CD4-positive, CD25-positive, alpha-beta regulatory T cell (primary cell): ENCODE results near the gene ZNHIT2. TPM values are rescaled to one million over a fixed set of nuclear protein-coding genes. Genes with fewer than 3 reads are reported as not detected.

ENCODE experiments used
- ATAC-seq, 2 donors: fragments of 150-1000 bp; cut with Tn5 transposase; one replicate each; pipeline ENCODE4 v1.10.0; 2021; ENCODE audit warnings: low read depth in 2 of 2, moderate number of reproducible peaks in 2 of 2, moderate library complexity in 1 of 2
- DNase-seq, 3 donors: peaks; one replicate each; pipeline versions ENCODE4 v3.0.0 to v3.0.0-alpha.2; 2012 to 2022; ENCODE audit warnings: mixed read lengths in 1 of 3
- H3K27ac ChIP-seq: one replicate; pipeline ENCODE4 v1.7.0; 2013; ENCODE audit warnings: mild to moderate bottlenecking, low read length; ENCODE audit not compliant: insufficient read depth, poor library complexity, severe bottlenecking
- H3K27me3 ChIP-seq: one replicate; pipeline ENCODE4 v1.7.0; 2013; ENCODE audit warnings: low read length; ENCODE audit not compliant: control insufficient read depth, insufficient read depth
- H3K36me3 ChIP-seq: one replicate; pipeline ENCODE4 v1.7.0; 2013; ENCODE audit warnings: mild to moderate bottlenecking, low read length, moderate library complexity; ENCODE audit not compliant: control insufficient read depth, insufficient read depth
- H3K4me1 ChIP-seq: 2 replicates; pipeline ENCODE4 v1.7.0; 2013; ENCODE audit warnings: mild to moderate bottlenecking, low read length; ENCODE audit not compliant: insufficient read depth, control insufficient read depth, poor library complexity, severe bottlenecking
- H3K4me3 ChIP-seq: one replicate; pipeline ENCODE4 v1.7.0; 2013; ENCODE audit warnings: low read depth, mild to moderate bottlenecking, low read length, moderate library complexity
- H3K9me3 ChIP-seq, 2 experiments: 1 replicate in 1 of 2; 2 replicates in 1 of 2; pipeline ENCODE4 v1.7.0; 2013; ENCODE audit warnings: low read length in 2 of 2, mild to moderate bottlenecking in 1 of 2, moderate library complexity in 1 of 2; ENCODE audit not compliant: control insufficient read depth in 2 of 2
- H3K27ac Mint-ChIP-seq, 3 donors: one replicate each; pipeline ENCODE4 v1.8.0; 2020 to 2022; ENCODE audit warnings: mild to moderate bottlenecking in 3 of 3, mixed read lengths in 3 of 3, moderate library complexity in 2 of 3
- H3K27me3 Mint-ChIP-seq: one replicate; pipeline ENCODE4 v1.8.0; 2022; ENCODE audit warnings: mild to moderate bottlenecking, mixed read lengths
- H3K36me3 Mint-ChIP-seq: one replicate; pipeline ENCODE4 v1.8.0; 2020; ENCODE audit warnings: mixed read lengths
- H3K4me1 Mint-ChIP-seq, 4 donors: one replicate each; pipeline ENCODE4 v1.8.0; 2020 to 2022; ENCODE audit warnings: mixed read lengths in 4 of 4, mild to moderate bottlenecking in 1 of 4
- H3K4me3 Mint-ChIP-seq, 4 donors: one replicate each; pipeline ENCODE4 v1.8.0; 2020 to 2022; ENCODE audit warnings: mild to moderate bottlenecking in 4 of 4, mixed read lengths in 4 of 4, moderate library complexity in 3 of 4
- H3K9me3 Mint-ChIP-seq, 7 donors: one replicate each; pipeline ENCODE4 v1.8.0; 2020 to 2022; ENCODE audit warnings: mixed read lengths in 7 of 7, mild to moderate bottlenecking in 3 of 7, moderate library complexity in 2 of 7
- polyA plus RNA-seq, 4 donors: library from polyadenylated mRNA; unstranded; fragments of 300-500 nt; fragmentation: Illumina TruSeq; gene quantifications; one replicate each; pipeline ENCODE4 v1.2.3, GENCODE V29; 2021
- total RNA-seq: library from RNA; stranded (reverse); gene quantifications from one replicate; pipeline ENCODE4 v1.2.3, GENCODE V29; 2022

ZNHIT2 gene
- total and polyA plus RNA-seq, 5 donors from 2014 or later, result 6.0 to 29.0 (median 22.4) TPM

DNA sequence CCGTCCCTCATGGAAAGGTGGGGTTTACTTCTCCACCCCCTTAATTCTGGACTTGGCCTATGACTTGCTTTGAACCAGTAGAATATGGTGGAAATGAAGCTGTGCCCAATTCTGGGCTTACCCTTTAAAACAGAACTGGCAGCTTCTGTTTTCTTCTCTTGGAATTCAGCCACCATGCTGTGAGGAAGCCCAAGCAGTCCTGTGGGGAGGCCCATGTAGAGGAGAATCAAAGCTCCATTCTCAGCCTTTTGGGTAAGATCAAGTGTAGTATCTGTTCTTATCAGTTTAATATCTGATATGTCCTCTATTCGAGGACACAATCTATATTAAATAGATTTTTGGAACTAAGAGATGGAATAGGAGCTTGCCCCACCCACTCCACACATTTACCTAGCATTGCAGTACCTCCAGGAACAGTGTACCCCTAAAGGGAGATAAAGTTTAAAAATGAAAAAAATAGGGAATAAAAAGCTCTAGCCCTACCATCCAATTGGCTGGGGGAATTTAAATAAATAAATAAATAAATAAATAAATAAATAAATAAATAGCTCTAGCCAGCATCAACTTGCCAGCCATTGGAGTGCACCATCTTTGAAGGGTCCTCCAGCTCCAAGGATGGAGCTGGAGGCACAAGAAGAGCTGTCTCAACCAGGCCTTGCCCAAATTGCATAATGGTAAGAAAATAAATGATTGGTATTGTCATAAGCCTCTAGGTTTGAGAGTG, 30.0 kb upstream of the ZNHIT2 start:
- Histone ChIP-seq H3K36me3 (no peaks in the 10 kb centered on the region), H3K4me1 (no peaks in the 10 kb centered on the region), H3K27ac (no peak overlapping the region), H3K27me3 (no peaks in the 10 kb centered on the region), H3K9me3 (no peaks in the 10 kb centered on the region), H3K4me3 (no peak overlapping the region)
- Mint-ChIP-seq H3K4me1 (no peaks in the 10 kb centered on the region), H3K9me3 (peaks cover 0 to 2% (median 0%) of the 10 kb centered on the region in 7 donors), H3K27ac (no peak overlapping the region), H3K27me3 (peaks cover 31% of the 10 kb centered on the region), H3K4me3 (no peak overlapping the region), H3K36me3 (no peaks in the 10 kb centered on the region)
- ATAC-seq, result no peak
- no peak for DNase-seq

- Mint-ChIP-seq H3K36me3 (no peaks in the 10 kb centered on the region), H3K27ac (no peak overlapping the region), H3K4me3 (no peak overlapping the region), H3K4me1 (peaks cover 0 to 3% (median 2%) of the 10 kb centered on the region in 4 donors), H3K9me3 (peaks cover 0 to 2% (median 0%) of the 10 kb centered on the region in 7 donors), H3K27me3 (peaks cover 26% of the 10 kb centered on the region)
- H3K9me3 ChIP-seq, result no peaks in the 10 kb centered on the region
- H3K4me1 ChIP-seq, result no peaks in the 10 kb centered on the region
- no peak overlapping the region for H3K27ac ChIP-seq
- ATAC-seq (no peak), DNase-seq (no peak)
- no peak overlapping the region for H3K4me3 ChIP-seq
- H3K36me3 ChIP-seq, result no peaks in the 10 kb centered on the region
- peaks cover 8% of the 10 kb centered on the region for H3K27me3 ChIP-seq
Observed at GRCh38 chr11:65141896-65142494, 24.5 kb upstream of the ZNHIT2 start.

GRCh38 chr11:65136515-65137096, 19.1 kb upstream of the ZNHIT2 start:
- Histone ChIP-seq H3K36me3 (peaks cover 10% of the 10 kb centered on the region), H3K27me3 (peaks cover 8% of the 10 kb centered on the region), H3K4me3 (no peak overlapping the region), H3K27ac (peak overlapping the region; percentile 99), H3K4me1 (peaks cover 37% of the 10 kb centered on the region), H3K9me3 (no peaks in the 10 kb centered on the region)
- no peaks in the 10 kb centered on the region for H3K36me3 Mint-ChIP-seq
- peak overlapping the region; percentile 73 to 96 (median 86) for H3K4me3 Mint-ChIP-seq
- peaks cover 0 to 2% (median 0%) of the 10 kb centered on the region in 7 donors for H3K9me3 Mint-ChIP-seq
- peak overlapping the region; percentile 7 to 100 (median 97) for H3K27ac Mint-ChIP-seq
- peaks cover 7 to 48% (median 23%) of the 10 kb centered on the region in 4 donors for H3K4me1 Mint-ChIP-seq
- ATAC-seq (no peak), DNase-seq (no peak)
- peaks cover 7% of the 10 kb centered on the region for H3K27me3 Mint-ChIP-seq

DNA sequence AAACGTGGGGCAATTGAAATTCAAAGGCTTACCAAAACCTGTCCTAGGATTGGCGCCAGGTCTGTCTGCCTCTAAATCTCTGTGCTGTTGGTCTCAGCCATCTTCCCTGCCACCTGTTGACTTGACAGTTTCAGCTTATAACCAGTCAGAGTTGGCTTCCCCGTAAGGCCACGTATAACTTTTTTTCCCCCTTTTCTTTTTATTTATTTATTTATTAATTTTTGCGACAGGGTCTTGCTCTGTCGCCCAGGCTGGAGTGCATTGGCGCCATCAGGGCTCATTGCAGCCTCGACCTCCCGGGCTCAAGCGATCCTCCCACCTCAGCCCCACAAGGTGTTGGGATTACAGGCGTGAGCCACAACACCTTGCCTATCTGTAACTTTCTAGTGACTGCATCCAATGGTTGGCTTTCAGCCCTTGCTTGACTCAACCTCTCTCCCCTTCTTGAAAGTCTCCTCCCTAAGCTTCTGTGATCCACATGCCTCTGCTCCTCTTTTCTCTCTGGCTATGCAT, 18.2 kb upstream of the ZNHIT2 start:
- Mint-ChIP-seq H3K4me3 (peak overlapping the region; percentile 96 to 100 (median 98)), H3K27ac (peak overlapping the region; percentile 99 to 100 (median 100)), H3K9me3 (peaks cover 0 to 2% (median 0%) of the 10 kb centered on the region in 7 donors), H3K4me1 (peaks cover 7 to 48% (median 23%) of the 10 kb centered on the region in 4 donors), H3K27me3 (peaks cover 7% of the 10 kb centered on the region), H3K36me3 (peaks cover 8% of the 10 kb centered on the region)
- ATAC-seq, result no peak
- no peak for DNase-seq
- peaks cover 19% of the 10 kb centered on the region for H3K36me3 ChIP-seq
- H3K27ac ChIP-seq, result peak overlapping the region; percentile 99
- H3K9me3 ChIP-seq, result no peaks in the 10 kb centered on the region
- H3K27me3 ChIP-seq, result peaks cover 4% of the 10 kb centered on the region
- peak overlapping the region; percentile 87 for H3K4me3 ChIP-seq
- peaks cover 38% of the 10 kb centered on the region for H3K4me1 ChIP-seq

DNA sequence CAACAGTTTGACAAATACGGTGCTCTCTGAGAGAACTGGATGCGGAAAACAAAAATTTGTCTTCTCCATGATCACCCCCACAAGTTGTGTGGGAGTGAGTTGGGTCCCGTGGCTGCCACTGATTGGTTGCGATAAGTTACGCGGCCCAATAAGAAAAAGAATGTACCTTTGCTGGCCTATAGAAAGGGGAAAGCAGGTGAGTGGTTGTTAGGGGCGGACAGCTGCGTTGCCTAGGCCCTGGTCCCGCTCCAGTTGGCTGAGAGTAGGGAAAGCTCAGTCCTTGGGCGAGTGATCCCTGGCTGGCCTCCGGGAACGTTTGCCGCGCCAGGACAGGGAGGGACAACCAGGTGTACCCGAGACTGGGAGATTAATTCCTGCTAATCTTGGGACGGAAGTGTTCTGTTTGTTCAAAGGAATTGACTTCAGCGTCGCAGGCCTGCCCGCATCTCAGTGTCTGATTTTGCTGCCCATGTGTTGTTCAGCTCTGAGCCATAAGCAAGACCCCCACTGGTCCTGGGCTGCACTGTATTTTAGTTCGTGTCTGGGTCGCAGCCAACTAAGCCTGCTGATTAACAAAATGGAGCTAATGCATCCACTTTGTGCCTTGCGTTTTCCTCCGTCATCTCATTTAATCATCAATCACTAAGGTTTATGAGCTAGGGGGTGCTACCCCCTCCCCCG, 17.6 kb upstream of the ZNHIT2 start:
- peaks cover 0 to 2% (median 0%) of the 10 kb centered on the region in 7 donors for H3K9me3 Mint-ChIP-seq

GRCh38 chr11:65134240-65134951, 16.9 kb upstream of the ZNHIT2 start, which contains the start of gene SYVN1:
Gene SYVN1, minus strand, starts transcription at chr11:65134519. Its CDS starts 918 bp downstream, at chr11:65133601.
- peaks cover 8% of the 10 kb centered on the region for H3K36me3 Mint-ChIP-seq
- peaks cover 0 to 2% (median 0%) of the 10 kb centered on the region in 7 donors for H3K9me3 Mint-ChIP-seq
- H3K4me3 ChIP-seq, result peak within 1 kb of the TSS; percentile 87
- peak; percentile 77 to 78 for ATAC-seq
- H3K4me1 Mint-ChIP-seq, result peaks cover 7 to 48% (median 23%) of the 10 kb centered on the region in 4 donors
- peak within 1 kb of the TSS; percentile 99 for H3K27ac ChIP-seq
- no peaks in the 10 kb centered on the region for H3K27me3 Mint-ChIP-seq
- no peaks in the 10 kb centered on the region for H3K9me3 ChIP-seq
- peak; percentile 87 to 94 (median 94) for DNase-seq
- peak within 1 kb of the TSS; percentile 96 to 100 (median 98) for H3K4me3 Mint-ChIP-seq
- H3K27me3 ChIP-seq, result no peaks in the 10 kb centered on the region
- H3K27ac Mint-ChIP-seq, result peak within 1 kb of the TSS; percentile 99 to 100 (median 100)
- H3K4me1 ChIP-seq, result peaks cover 38% of the 10 kb centered on the region
- H3K36me3 ChIP-seq, result peaks cover 32% of the 10 kb centered on the region

More for the DNA sequence above, 17.6 kb upstream of the ZNHIT2 start:
- H3K27ac Mint-ChIP-seq, result peak overlapping the region; percentile 99 to 100 (median 100)
- Histone ChIP-seq H3K9me3 (no peaks in the 10 kb centered on the region), H3K4me3 (peak overlapping the region; percentile 87), H3K27me3 (no peaks in the 10 kb centered on the region), H3K36me3 (peaks cover 25% of the 10 kb centered on the region), H3K27ac (peak overlapping the region; percentile 99), H3K4me1 (peaks cover 38% of the 10 kb centered on the region)
- peak; percentile 82 to 97 (median 93) for DNase-seq
- H3K27me3 Mint-ChIP-seq, result peaks cover 2% of the 10 kb centered on the region
- peak overlapping the region; percentile 96 to 100 (median 98) for H3K4me3 Mint-ChIP-seq
- ATAC-seq, result peak; percentile 88 to 90
- H3K4me1 Mint-ChIP-seq, result peaks cover 7 to 48% (median 23%) of the 10 kb centered on the region in 4 donors
- H3K36me3 Mint-ChIP-seq, result peaks cover 8% of the 10 kb centered on the region
